ENCODE data around the gene PAX8. TPM values are rescaled to one million over a fixed set of nuclear protein-coding genes. Genes with fewer than 3 reads are reported as not detected.

The PAX8 gene
- total RNA-seq, 1 donor from 2014 or later: 2.9 TPM

GRCh38 chr2:113258471-113259147, 20.1 kb downstream of the PAX8 start:
- H3K27ac Mint-ChIP-seq: no peak overlapping the region
- H3K36me3 Mint-ChIP-seq: no peaks in the 10 kb centered on the region
- no peak overlapping the region for H3K4me3 ChIP-seq
- H3K27ac ChIP-seq: no peak overlapping the region
- no peaks in the 10 kb centered on the region for H3K9me3 Mint-ChIP-seq
- H3K27me3 Mint-ChIP-seq (ENCODE audit: insufficient read depth, low read depth): peaks cover 23% of the 10 kb centered on the region
- no peaks in the 10 kb centered on the region for H3K36me3 ChIP-seq
- H3K9ac ChIP-seq: no peak overlapping the region
- peaks cover 42% of the 10 kb centered on the region for H3K4me1 Mint-ChIP-seq
- H3K79me2 ChIP-seq (ENCODE audit: low read depth): no peaks in the 10 kb centered on the region
- no peak for TF ChIP-seq CTCF (IDR thresholded peaks at IDR 0.05)
- no peak for TF ChIP-seq EZH2phosphoT487 (IDR thresholded peaks at IDR 0.05)
- TF ChIP-seq EZH2 (IDR thresholded peaks at IDR 0.05): no peak
- H3K4me1 ChIP-seq: peaks cover 18% of the 10 kb centered on the region
- H2AFZ ChIP-seq (replicated peaks): peak overlapping the region; percentile 26
- H3K9me3 ChIP-seq (ENCODE audit: low read depth): no peaks in the 10 kb centered on the region
- no peaks in the 10 kb centered on the region for H3F3A ChIP-seq (ENCODE audit: low read depth)
- DNase-seq (ENCODE audit: low spot score): peak; percentile 17
- H3K27me3 ChIP-seq: peaks cover 61% of the 10 kb centered on the region
- H3K4me2 ChIP-seq: peak overlapping the region; percentile 47
- H4K20me1 ChIP-seq (ENCODE audit: low read depth): no peaks in the 10 kb centered on the region
- no peak overlapping the region for H3K4me3 Mint-ChIP-seq

- peaks cover 18% of the 10 kb centered on the region for H3K4me1 ChIP-seq
- no peaks in the 10 kb centered on the region for H3F3A ChIP-seq (ENCODE audit: low read depth)
- H4K20me1 ChIP-seq (ENCODE audit: low read depth): no peaks in the 10 kb centered on the region
- H3K4me3 Mint-ChIP-seq: no peak overlapping the region
- H3K27me3 ChIP-seq: peaks cover 60% of the 10 kb centered on the region
- DNase-seq (ENCODE audit: low spot score): no peak
- no peak overlapping the region for H3K27ac Mint-ChIP-seq
- peaks cover 37% of the 10 kb centered on the region for H3K4me1 Mint-ChIP-seq
- H3K79me2 ChIP-seq (ENCODE audit: low read depth): no peaks in the 10 kb centered on the region
- H3K9ac ChIP-seq: no peak overlapping the region
- H3K9me3 ChIP-seq (ENCODE audit: low read depth): no peaks in the 10 kb centered on the region
- H3K9me3 Mint-ChIP-seq: no peaks in the 10 kb centered on the region
- peak overlapping the region; percentile 47 for H3K4me2 ChIP-seq
- H2AFZ ChIP-seq (replicated peaks): peak overlapping the region; percentile 26
- peaks cover 21% of the 10 kb centered on the region for H3K27me3 Mint-ChIP-seq (ENCODE audit: insufficient read depth, low read depth)
- no peak overlapping the region for H3K27ac ChIP-seq
- no peaks in the 10 kb centered on the region for H3K36me3 ChIP-seq
- peaks cover 2% of the 10 kb centered on the region for H3K36me3 Mint-ChIP-seq
- no peak overlapping the region for H3K4me3 ChIP-seq
- TF ChIP-seq CTCF (IDR thresholded peaks at IDR 0.05) (no peak), EZH2 (IDR thresholded peaks at IDR 0.05) (no peak), EZH2phosphoT487 (IDR thresholded peaks at IDR 0.05) (no peak)
These were observed 21.0 kb downstream of the PAX8 start for GRCh38 chr2:113257516-113258264.

- TF ChIP-seq CTCF (IDR thresholded peaks at IDR 0.05): no peak
- TF ChIP-seq EZH2 (IDR thresholded peaks at IDR 0.05): no peak
- TF ChIP-seq EZH2phosphoT487 (IDR thresholded peaks at IDR 0.05): no peak
- Mint-ChIP-seq H3K4me1 (peaks cover 26% of the 10 kb centered on the region), H3K4me3 (no peak overlapping the region), H3K27me3 (ENCODE audit: insufficient read depth, low read depth) (peaks cover 17% of the 10 kb centered on the region), H3K27ac (no peak overlapping the region), H3K36me3 (peaks cover 7% of the 10 kb centered on the region), H3K9me3 (peaks cover 3% of the 10 kb centered on the region)
- Histone ChIP-seq H3F3A (ENCODE audit: low read depth) (no peaks in the 10 kb centered on the region), H4K20me1 (ENCODE audit: low read depth) (no peaks in the 10 kb centered on the region), H3K9me3 (ENCODE audit: low read depth) (no peaks in the 10 kb centered on the region), H2AFZ (replicated peaks) (no peak overlapping the region), H3K36me3 (no peaks in the 10 kb centered on the region), H3K9ac (no peak overlapping the region), H3K27ac (no peak overlapping the region), H3K4me3 (no peak overlapping the region), H3K4me2 (no peak overlapping the region), H3K4me1 (peaks cover 18% of the 10 kb centered on the region), H3K27me3 (peaks cover 48% of the 10 kb centered on the region), H3K79me2 (ENCODE audit: low read depth) (no peaks in the 10 kb centered on the region)
- DNase-seq (ENCODE audit: low spot score): no peak
These were observed 23.3 kb downstream of the PAX8 start for GRCh38 chr2:113255140-113256070.
